Left lung (tissue), 10 donors: ENCODE measurements around the gene NOX5. TPM values are rescaled to one million over a fixed set of nuclear protein-coding genes. Genes with fewer than 3 reads are reported as not detected.

ENCODE experiments used
- ATAC-seq: fragments of 200-7000 bp; cut with Tn5 transposase; one replicate; pipeline ENCODE4 v1.9.1; 2020; ENCODE audit warnings: moderate library complexity
- DNase-seq, 4 donors: peaks; one replicate each; pipeline ENCODE4 v3.0.0-alpha.2; 2013 to 2020
- H3K27ac ChIP-seq, 2 donors: fragments of 200-600 bp; sonication (generic) in 1 of 2; one replicate each; pipeline versions ENCODE4 v1.5.0 to v1.8.0; 2020 to 2021
- H3K27me3 ChIP-seq, 2 donors: fragments of 200-600 bp; sonication (generic) in 1 of 2; one replicate each; pipeline versions ENCODE4 v1.5.0 to v1.8.0; 2020 to 2021
- H3K36me3 ChIP-seq, 2 donors: fragments of 200-600 bp; sonication (generic) in 1 of 2; one replicate each; pipeline versions ENCODE4 v1.5.0 to v1.8.0; 2020 to 2021
- H3K4me1 ChIP-seq, 2 donors: fragments of 200-600 bp; one replicate each; pipeline ENCODE4 v1.8.0; 2021
- H3K4me3 ChIP-seq, 2 donors: fragments of 200-600 bp; sonication (generic) in 1 of 2; one replicate each; pipeline versions ENCODE4 v1.5.0 to v1.8.0; 2020 to 2021; ENCODE audit warnings: mild to moderate bottlenecking in 1 of 2
- H3K9me3 ChIP-seq, 2 donors: fragments of 200-600 bp; sonication (generic) in 1 of 2; one replicate each; pipeline versions ENCODE4 v1.5.0 to v1.8.0; 2020 to 2021
- CTCF ChIP-seq, 2 donors: fragments of 200-600 bp; sonication (generic) in 1 of 2; IDR thresholded peaks; one replicate each; pipeline versions ENCODE4 v1.5.0 to v1.8.0; 2021; ENCODE audit warnings: antibody characterized with exemption in 2 of 2
- intact Hi-C, 2 donors: fragments of 100-400 bp; cut with DNase I; formaldehyde crosslinking; loops; one replicate each; pipeline versions ENCODE4 v1.11.2 to v1.14.2; 2022
- polyA plus RNA-seq, 6 donors: library from polyadenylated mRNA; unstranded; fragments of 120-200 nt; gene quantifications; one replicate each; pipeline ENCODE4 v1.2.1, GENCODE V29; 2013; ENCODE audit not compliant: insufficient read length in 6 of 6
- total RNA-seq, 2 donors: library from RNA; stranded (reverse); fragmentation: NEBNext Ultra II Directional; extraction: Animal tissue kit (Norgen Biotek cat#: 25700); gene quantifications; one replicate each; pipeline ENCODE4 v1.2.1, GENCODE V29; 2021
- donor health status: DM: no; HTN: yes; CAD: no.
- donor health status: DM: no; HTN: no; CAD: no.

NOX5 gene
- total and polyA plus RNA-seq, 8 donors: 0.16 to 0.83 (median 0.41) TPM

- Histone ChIP-seq H3K4me1 (no peaks in the 10 kb centered on the region), H3K27ac (no peak overlapping the region), H3K4me3 (no peak overlapping the region), H3K27me3 (no peaks in the 10 kb centered on the region), H3K36me3 (no peaks in the 10 kb centered on the region), H3K9me3 (peaks cover 0 to 4% of the 10 kb centered on the region in 2 donors)
- no peak for TF ChIP-seq CTCF (IDR thresholded peaks at IDR 0.05)
- DNase-seq (no peak), ATAC-seq (no peak)
- intact Hi-C loops: no loop called here
Observed at GRCh38 chr15:69013726-69014406, 629 bp upstream of the NOX5 start.

- Histone ChIP-seq H3K9me3 (no peaks in the 10 kb centered on the region), H3K4me1 (no peaks in the 10 kb centered on the region), H3K4me3 (no peak overlapping the region), H3K27me3 (no peaks in the 10 kb centered on the region), H3K36me3 (no peaks in the 10 kb centered on the region), H3K27ac (no peak overlapping the region)
- TF ChIP-seq CTCF (IDR thresholded peaks at IDR 0.05): no peak
- intact Hi-C loops: no loop called here
- DNase-seq: no peak
- no peak for ATAC-seq
Observed at GRCh38 chr15:69015591-69015990, 1.1 kb downstream of the NOX5 start.

- H3K4me1 ChIP-seq: no peaks in the 10 kb centered on the region
- DNase-seq: no peak
- no peak overlapping the region for H3K4me3 ChIP-seq
- TF ChIP-seq CTCF (IDR thresholded peaks at IDR 0.05): no peak
- intact Hi-C loops: no loop called here
- no peak for ATAC-seq
- H3K9me3 ChIP-seq: no peaks in the 10 kb centered on the region
- H3K27ac ChIP-seq: no peak overlapping the region
- no peaks in the 10 kb centered on the region for H3K27me3 ChIP-seq
- H3K36me3 ChIP-seq: no peaks in the 10 kb centered on the region
Observed at GRCh38 chr15:69016021-69016595, 1.6 kb downstream of the NOX5 start.

- Histone ChIP-seq H3K36me3 (no peaks in the 10 kb centered on the region), H3K4me3 (no peak overlapping the region), H3K27me3 (no peaks in the 10 kb centered on the region), H3K27ac (no peak overlapping the region), H3K9me3 (no peaks in the 10 kb centered on the region), H3K4me1 (no peaks in the 10 kb centered on the region)
- no peak for DNase-seq
- intact Hi-C loops: no loop called here
- ATAC-seq: peak; percentile 32
- TF ChIP-seq CTCF (IDR thresholded peaks at IDR 0.05): no peak
Observed at GRCh38 chr15:69017978-69018377, 3.5 kb downstream of the NOX5 start.

GRCh38 chr15:69018951-69019350 is 4.5 kb downstream of the NOX5 start:
- Histone ChIP-seq H3K36me3 (no peaks in the 10 kb centered on the region), H3K9me3 (no peaks in the 10 kb centered on the region), H3K4me1 (no peaks in the 10 kb centered on the region), H3K27ac (no peak overlapping the region), H3K27me3 (no peaks in the 10 kb centered on the region), H3K4me3 (no peak overlapping the region)
- no peak for ATAC-seq
- TF ChIP-seq CTCF (IDR thresholded peaks at IDR 0.05): no peak
- intact Hi-C loops: no loop called here
- no peak for DNase-seq
